Large intestine (tissue), 3 donors: ENCODE results near the gene TXN. TPM values are rescaled to one million over a fixed set of nuclear protein-coding genes. Genes with fewer than 3 reads are reported as not detected.

Experiments
- DNase-seq, 2 donors: peaks; one replicate each; pipeline versions ENCODE4 v3.0.0 to v3.0.0-alpha.2; 2013
- H3K27ac ChIP-seq: one replicate; pipeline ENCODE4 v1.5.1; 2013; ENCODE audit warnings: low read length
- H3K27me3 ChIP-seq: 2 replicates; pipeline ENCODE4 v1.6.1; 2013; ENCODE audit warnings: low read length; ENCODE audit not compliant: control insufficient read depth, insufficient read depth
- H3K36me3 ChIP-seq: 2 replicates; pipeline ENCODE4 v1.6.1; 2013; ENCODE audit warnings: low read length; ENCODE audit not compliant: control insufficient read depth, insufficient read depth
- H3K4me1 ChIP-seq: one replicate; pipeline ENCODE4 v1.6.1; 2013; ENCODE audit warnings: low read length; ENCODE audit not compliant: control insufficient read depth, insufficient read depth
- H3K4me3 ChIP-seq: one replicate; pipeline ENCODE4 v1.5.1; 2013; ENCODE audit warnings: low read length
- H3K9me3 ChIP-seq: one replicate; pipeline ENCODE4 v1.6.1; 2013; ENCODE audit warnings: mild to moderate bottlenecking, low read depth, low read length, moderate library complexity; ENCODE audit not compliant: control insufficient read depth
- WGBS: methylation state at CpG from one replicate; pipeline ENCODE4 v1.1.5; 2013; ENCODE audit warnings: low lambda C conversion rate; ENCODE audit not compliant: insufficient coverage; 5-methylcytosine and 5-hydroxymethylcytosine counted together
- polyA plus RNA-seq: library from polyadenylated mRNA; unstranded; fragments of 120-200 nt; gene quantifications from one replicate; pipeline ENCODE4 v1.2.1, GENCODE V29; 2013

TXN gene
- polyA plus RNA-seq, 1 donor: 299 TPM

DNA sequence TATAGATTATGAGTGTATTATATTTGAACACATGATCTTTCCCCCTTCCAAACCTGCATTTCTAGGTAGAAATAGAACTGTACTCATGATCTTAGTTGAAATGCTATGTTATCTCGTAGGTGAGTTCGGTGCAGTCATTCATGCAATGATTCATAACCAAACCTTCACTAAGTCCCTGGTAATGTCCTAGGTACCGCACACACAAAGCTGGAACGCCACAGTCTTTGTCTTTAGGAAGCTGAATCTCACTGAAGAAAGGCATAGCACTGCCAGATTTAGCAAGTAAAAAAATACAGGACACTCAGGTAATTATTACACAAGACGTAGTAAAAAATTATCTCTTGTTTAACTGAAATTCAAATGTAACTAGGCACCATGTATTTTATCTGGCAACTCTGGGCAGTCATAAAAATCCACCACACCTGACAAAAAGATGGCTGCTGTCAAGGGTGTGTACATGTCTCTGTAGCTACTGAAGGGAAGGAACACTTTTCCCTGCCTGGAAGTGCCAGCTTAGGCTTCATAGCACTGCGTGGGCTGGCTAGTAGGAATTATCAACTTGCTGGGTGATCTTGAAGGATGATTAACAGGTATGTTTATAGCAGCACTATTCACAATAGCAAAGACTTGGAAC is 28.0 kb upstream of the TXN start:
- Histone ChIP-seq H3K27me3 (no peaks in the 10 kb centered on the region), H3K27ac (peak overlapping the region; percentile 88), H3K4me1 (peaks cover 27% of the 10 kb centered on the region), H3K36me3 (no peaks in the 10 kb centered on the region), H3K4me3 (no peak overlapping the region), H3K9me3 (no peaks in the 10 kb centered on the region)
- 20% methylated on average over 1 of the region's 6 CpGs for WGBS
- peak; percentile 80 to 92 for DNase-seq

DNA sequence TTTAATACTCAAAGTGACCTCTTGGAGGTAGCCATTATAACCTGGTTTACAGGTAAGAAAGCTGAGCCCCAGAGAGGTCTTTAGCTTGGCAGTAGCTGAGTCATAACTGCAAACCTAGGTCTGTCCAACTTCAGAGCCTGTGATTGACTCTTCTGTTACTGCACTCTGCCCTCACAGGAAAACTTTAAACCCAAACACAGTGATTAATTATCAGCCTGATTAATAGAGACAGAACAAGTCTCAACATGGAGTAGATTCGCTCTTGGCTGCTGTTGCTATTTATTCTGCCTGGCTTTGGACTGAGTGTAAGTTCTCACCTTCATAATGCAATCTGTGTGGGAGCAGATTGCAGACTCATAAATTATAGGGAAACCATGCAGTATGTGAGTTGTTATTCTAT is 27.4 kb upstream of the TXN start:
- Histone ChIP-seq H3K36me3 (no peaks in the 10 kb centered on the region), H3K4me3 (no peak overlapping the region), H3K27me3 (no peaks in the 10 kb centered on the region), H3K27ac (peak overlapping the region; percentile 88), H3K9me3 (no peaks in the 10 kb centered on the region), H3K4me1 (peaks cover 27% of the 10 kb centered on the region)
- no CpG with 5 or more reads among the region's 1 CpG for WGBS
- peak; percentile 61 to 94 for DNase-seq

DNA sequence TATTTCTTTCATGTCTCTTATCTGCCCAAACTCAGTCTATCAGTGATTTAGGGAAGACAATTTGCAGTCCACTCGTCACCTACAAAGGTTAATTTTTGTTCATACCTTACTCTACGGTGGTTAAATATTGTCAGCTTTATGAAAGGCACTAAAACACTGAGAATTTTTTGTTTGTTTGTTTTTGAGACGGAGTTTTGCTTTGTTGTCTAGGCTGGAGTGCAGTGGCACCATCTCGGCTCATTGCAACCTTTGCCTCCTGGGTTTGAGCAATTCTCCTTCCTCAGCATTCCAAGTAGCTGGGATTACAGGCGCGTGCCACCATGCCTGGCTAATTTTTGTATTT is 26.4 kb upstream of the TXN start:
- Histone ChIP-seq H3K36me3 (no peaks in the 10 kb centered on the region), H3K4me1 (peaks cover 27% of the 10 kb centered on the region), H3K9me3 (no peaks in the 10 kb centered on the region), H3K27me3 (no peaks in the 10 kb centered on the region), H3K27ac (peak overlapping the region; percentile 88), H3K4me3 (no peak overlapping the region)
- peak; percentile 39 to 72 for DNase-seq
- WGBS: 14% methylated on average over 1 of the region's 6 CpGs

DNA sequence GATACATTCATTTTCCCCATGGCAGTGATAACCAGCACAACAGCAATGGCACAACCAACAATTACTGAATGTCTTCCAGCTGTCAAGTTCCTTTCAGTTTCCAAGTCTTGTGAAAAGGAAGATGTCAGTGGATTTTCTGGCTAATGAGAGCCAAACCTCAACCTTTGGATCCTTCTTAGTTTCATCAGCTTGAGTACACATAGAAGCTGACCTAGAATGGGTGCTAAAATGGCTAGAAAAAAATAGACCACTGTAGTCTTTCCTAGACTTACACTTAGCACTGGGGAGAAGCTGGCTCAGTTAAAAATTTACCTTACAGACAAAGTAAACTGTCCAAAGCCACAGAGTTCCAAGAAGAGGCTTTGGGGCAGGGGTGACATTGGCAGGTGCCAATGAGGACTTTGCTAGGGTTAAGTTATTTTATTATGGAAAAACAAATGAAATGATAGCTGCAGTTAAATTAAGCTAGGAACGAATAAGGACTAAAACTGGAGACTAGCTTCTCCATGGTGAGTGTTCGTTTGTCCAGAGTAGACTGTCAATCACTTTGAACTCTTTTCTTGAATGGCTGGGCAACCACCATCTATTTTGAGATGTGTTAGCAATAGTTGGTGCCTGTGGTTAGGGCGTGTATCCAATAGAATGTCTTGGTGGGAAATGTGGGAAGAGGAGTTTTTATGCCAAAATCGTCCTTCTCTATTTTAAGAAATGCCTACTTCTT is 25.9 kb upstream of the TXN start:
- peaks cover 27% of the 10 kb centered on the region for H3K4me1 ChIP-seq
- peak; percentile 71 to 88 for DNase-seq
- H3K27ac ChIP-seq: peak overlapping the region; percentile 88
- 33% methylated on average over 2 of the region's 4 CpGs for WGBS
- H3K27me3 ChIP-seq: no peaks in the 10 kb centered on the region
- no peaks in the 10 kb centered on the region for H3K9me3 ChIP-seq
- no peaks in the 10 kb centered on the region for H3K36me3 ChIP-seq
- H3K4me3 ChIP-seq: no peak overlapping the region

DNA sequence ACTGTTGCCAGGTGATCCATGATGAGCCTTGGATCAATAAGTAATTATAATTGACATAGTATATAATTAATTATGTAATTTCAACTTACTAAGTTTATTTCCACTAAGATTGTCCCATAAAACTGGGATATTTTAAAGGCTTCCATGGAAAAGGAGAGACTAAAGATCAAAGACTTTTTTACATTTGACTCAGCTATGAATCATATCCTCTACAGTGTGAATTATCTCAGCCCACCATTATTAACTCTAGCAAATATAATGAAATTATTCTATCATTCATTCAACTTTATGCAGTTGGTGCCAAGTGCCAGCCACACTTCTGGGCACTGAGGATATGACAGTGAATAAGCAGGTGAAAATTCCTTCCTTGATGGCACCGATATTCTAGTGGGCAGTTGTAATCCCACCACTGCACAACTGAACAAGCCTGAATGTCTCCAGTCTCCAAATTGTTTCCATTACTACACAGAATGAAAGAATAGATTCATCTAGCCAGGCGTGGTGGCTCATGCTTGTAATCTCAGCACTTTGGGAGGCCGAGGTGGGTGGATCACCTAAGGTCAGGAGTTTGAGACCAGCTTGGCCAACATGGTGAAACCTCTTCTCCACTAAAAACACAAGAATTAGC is 21.9 kb upstream of the TXN start:
- H3K9me3 ChIP-seq: no peaks in the 10 kb centered on the region
- WGBS: no CpG with 5 or more reads among the region's 3 CpGs
- H3K27ac ChIP-seq: no peak overlapping the region
- peaks cover 22% of the 10 kb centered on the region for H3K4me1 ChIP-seq
- H3K27me3 ChIP-seq: no peaks in the 10 kb centered on the region
- H3K36me3 ChIP-seq: no peaks in the 10 kb centered on the region
- no peak overlapping the region for H3K4me3 ChIP-seq
- no peak for DNase-seq

DNA sequence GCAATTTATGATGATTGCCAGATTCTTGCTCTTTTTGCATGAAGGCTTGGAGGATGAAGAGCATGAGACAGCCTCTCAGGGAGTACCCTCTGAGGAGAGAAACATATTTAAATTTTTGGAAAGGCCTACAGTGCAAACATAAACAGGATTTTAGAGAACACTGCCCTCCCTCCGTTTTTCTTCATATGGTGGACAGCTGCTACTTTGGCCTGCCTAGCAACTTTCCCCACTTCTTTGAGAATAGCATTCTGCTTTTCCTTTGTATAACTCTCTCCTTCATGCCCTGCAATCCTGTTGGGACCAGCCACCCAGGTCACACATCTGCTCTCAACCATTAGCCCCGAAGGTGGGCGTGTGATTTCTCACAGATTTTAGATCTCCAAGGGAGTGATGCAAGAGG is 20.5 kb upstream of the TXN start:
- no CpG with 5 or more reads among the region's 3 CpGs for WGBS
- Histone ChIP-seq H3K36me3 (no peaks in the 10 kb centered on the region), H3K27ac (no peak overlapping the region), H3K9me3 (no peaks in the 10 kb centered on the region), H3K27me3 (no peaks in the 10 kb centered on the region), H3K4me3 (no peak overlapping the region), H3K4me1 (peaks cover 10% of the 10 kb centered on the region)
- DNase-seq: no peak

DNA sequence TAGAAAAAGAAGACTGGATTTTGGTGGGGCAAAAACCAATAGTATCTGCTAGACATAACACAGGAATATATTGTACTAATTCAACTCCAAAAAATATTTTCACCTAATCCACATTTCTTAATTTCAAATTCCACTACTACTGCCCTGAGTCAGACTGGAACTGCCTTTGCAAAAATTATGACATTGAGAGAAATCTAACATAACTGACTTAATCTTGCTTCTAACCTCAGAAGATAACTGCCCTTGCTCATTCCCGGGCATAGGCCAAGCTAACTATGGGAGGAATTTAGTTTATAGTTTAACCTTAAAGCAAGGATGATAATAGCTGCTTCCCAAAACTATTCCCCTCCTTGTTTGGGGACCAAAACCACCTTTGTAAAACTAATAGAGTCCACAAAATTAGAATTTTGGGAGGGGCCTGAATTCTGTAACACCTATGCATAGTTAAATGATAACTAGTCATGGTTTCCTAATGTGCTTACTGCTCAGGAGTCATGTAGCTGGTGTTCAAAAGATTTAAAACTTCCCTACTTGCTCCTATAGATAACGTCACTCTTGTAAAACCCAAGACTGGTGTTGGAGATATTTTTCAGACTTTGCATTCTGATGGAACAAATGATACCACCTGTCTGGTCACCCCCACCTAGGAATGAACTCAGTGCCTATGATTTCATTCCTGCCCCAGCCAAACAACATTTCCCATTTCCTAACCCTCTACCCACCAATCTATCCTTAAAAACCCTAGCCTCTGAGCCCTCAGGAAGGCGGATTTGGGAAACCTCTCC is 14.1 kb upstream of the TXN start:
- WGBS: no CpG with 5 or more reads among the region's 3 CpGs
- Histone ChIP-seq H3K4me1 (no peaks in the 10 kb centered on the region), H3K4me3 (no peak overlapping the region), H3K27ac (no peak overlapping the region), H3K9me3 (no peaks in the 10 kb centered on the region), H3K27me3 (no peaks in the 10 kb centered on the region), H3K36me3 (no peaks in the 10 kb centered on the region)
- peak in 1 of 2 donors; percentile 11 for DNase-seq

DNA sequence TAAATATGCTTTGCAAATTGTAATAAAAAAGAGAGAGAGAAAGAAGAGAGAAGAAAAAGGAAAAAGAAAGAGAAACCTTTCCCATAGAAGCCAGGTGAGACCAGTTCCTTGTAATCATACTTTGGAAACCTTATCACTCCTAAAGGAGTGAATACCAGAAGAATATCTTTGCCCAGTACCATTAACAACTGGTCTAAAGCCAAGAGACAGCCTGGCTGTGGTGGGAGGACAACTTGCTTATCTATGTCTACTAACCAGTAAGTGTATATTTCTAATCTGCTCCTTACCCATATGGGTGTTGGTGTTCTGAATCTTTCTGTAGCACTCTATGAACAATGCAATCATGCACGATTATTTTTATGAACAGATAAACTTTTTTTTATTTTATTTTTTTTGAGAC is 10.5 kb upstream of the TXN start:
- no peaks in the 10 kb centered on the region for H3K9me3 ChIP-seq
- H3K27me3 ChIP-seq: no peaks in the 10 kb centered on the region
- no peaks in the 10 kb centered on the region for H3K36me3 ChIP-seq
- H3K27ac ChIP-seq: no peak overlapping the region
- DNase-seq: no peak
- no CpG with 5 or more reads among the region's 1 CpG for WGBS
- H3K4me1 ChIP-seq: no peaks in the 10 kb centered on the region
- no peak overlapping the region for H3K4me3 ChIP-seq

DNA sequence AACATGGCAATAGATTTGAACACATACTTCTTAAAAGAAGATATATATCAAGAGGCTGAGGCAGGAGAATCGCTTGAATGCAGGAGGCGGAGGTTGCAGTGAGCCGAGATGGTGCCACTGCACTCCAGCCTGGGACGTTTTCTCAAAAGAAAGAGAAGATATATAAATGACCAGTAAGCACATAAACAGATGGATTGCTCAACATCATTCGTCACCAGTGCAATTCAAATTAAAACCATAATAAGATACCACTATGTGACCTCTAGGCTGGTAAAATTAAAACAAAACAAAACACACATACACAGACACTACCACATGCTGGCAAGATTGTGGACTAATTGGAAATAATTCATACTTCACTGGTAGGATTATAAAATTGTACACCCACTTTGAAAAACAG is 5.3 kb upstream of the TXN start:
- Histone ChIP-seq H3K27me3 (no peaks in the 10 kb centered on the region), H3K27ac (no peak overlapping the region), H3K36me3 (no peaks in the 10 kb centered on the region), H3K4me1 (peaks cover 24% of the 10 kb centered on the region), H3K4me3 (no peak overlapping the region), H3K9me3 (no peaks in the 10 kb centered on the region)
- no CpG with 5 or more reads among the region's 5 CpGs for WGBS
- DNase-seq: no peak

DNA sequence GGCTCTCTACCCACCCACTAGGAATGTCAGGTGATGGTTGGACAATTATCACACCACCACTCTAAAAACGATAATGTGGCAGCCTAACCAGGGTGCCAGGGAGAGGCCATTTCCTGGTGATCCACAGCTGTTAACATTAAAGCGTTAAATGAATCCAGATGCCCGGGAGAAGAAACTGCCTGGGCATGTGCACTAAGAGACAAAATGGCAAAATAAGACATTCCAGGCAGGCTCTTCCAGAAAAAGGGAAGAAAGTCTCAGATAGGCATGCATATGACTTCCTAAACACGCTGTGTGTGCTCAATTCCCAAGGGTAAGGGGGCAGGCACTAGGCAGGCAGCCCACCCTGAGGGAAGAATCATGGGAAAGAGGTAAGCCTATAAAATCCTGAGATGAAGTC is 4.6 kb upstream of the TXN start:
- WGBS: no CpG with 5 or more reads among the region's 4 CpGs
- H3K27me3 ChIP-seq: no peaks in the 10 kb centered on the region

More for the DNA sequence above, 4.6 kb upstream of the TXN start:
- DNase-seq: no peak
- H3K27ac ChIP-seq: no peak overlapping the region
- no peak overlapping the region for H3K4me3 ChIP-seq
- H3K9me3 ChIP-seq: no peaks in the 10 kb centered on the region
- H3K4me1 ChIP-seq: peaks cover 24% of the 10 kb centered on the region
- H3K36me3 ChIP-seq: no peaks in the 10 kb centered on the region
